H9 (cell line): ENCODE results near the gene TEDDM1. TPM values are rescaled to one million over a fixed set of nuclear protein-coding genes. Genes with fewer than 3 reads are reported as not detected.

Experiments used
- DNase-seq: peaks from one replicate; pipeline ENCODE4 v3.0.0-alpha.2; 2017
- H2AFZ ChIP-seq: one replicate; pipeline ENCODE4 v1.6.1; 2013; ENCODE audit warnings: mild to moderate bottlenecking, low read length, control low read depth, moderate library complexity
- H2AK5ac ChIP-seq: 2 replicates; pipeline ENCODE4 v1.6.1; 2013; ENCODE audit warnings: low read length, control low read depth, mixed read lengths; ENCODE audit not compliant: insufficient read length
- H2BK120ac ChIP-seq: one replicate; pipeline ENCODE4 v1.6.1; 2013; ENCODE audit warnings: low read depth, mild to moderate bottlenecking, low read length, control low read depth, inconsistent platforms; ENCODE audit not compliant: poor library complexity, severe bottlenecking
- H2BK12ac ChIP-seq: 2 replicates; pipeline ENCODE4 v1.6.1; 2013; ENCODE audit warnings: low read length, control low read depth, mixed read lengths, low read depth; ENCODE audit not compliant: insufficient read length
- H2BK15ac ChIP-seq: 2 replicates; pipeline ENCODE4 v1.6.1; 2013; ENCODE audit warnings: low read depth, low read length, control low read depth
- H2BK20ac ChIP-seq: one replicate; pipeline ENCODE4 v1.6.1; 2013; ENCODE audit warnings: low read depth, mild to moderate bottlenecking, low read length, control low read depth, inconsistent platforms; ENCODE audit not compliant: poor library complexity, severe bottlenecking
- H2BK5ac ChIP-seq: 2 replicates; pipeline ENCODE4 v1.6.1; 2013; ENCODE audit warnings: low read length, control low read depth, mixed read lengths; ENCODE audit not compliant: insufficient read length
- H3K14ac ChIP-seq: 2 replicates; pipeline ENCODE4 v1.6.1; 2013; ENCODE audit warnings: low read length, control low read depth; ENCODE audit not compliant: insufficient read depth
- H3K18ac ChIP-seq: 2 replicates; pipeline ENCODE4 v1.6.1; 2013; ENCODE audit warnings: low read depth, mild to moderate bottlenecking, mixed read lengths, low read length, control low read depth; ENCODE audit not compliant: insufficient read length
- H3K23ac ChIP-seq: 2 replicates; pipeline ENCODE4 v1.6.1; 2013; ENCODE audit warnings: low read length, control low read depth, mixed read lengths, low read depth; ENCODE audit not compliant: insufficient read length
- H3K23me2 ChIP-seq: 2 replicates; pipeline ENCODE4 v1.6.1; 2013; ENCODE audit warnings: low read depth, mild to moderate bottlenecking, mixed read lengths, low read length, control low read depth; ENCODE audit not compliant: insufficient read length, poor library complexity, severe bottlenecking
- H3K27ac ChIP-seq: 2 replicates; pipeline ENCODE4 v1.5.1; 2013; ENCODE audit warnings: low read length, control low read depth, mixed read lengths, low read depth; ENCODE audit not compliant: insufficient read length
- H3K27me3 ChIP-seq: 2 replicates; pipeline ENCODE4 v1.6.1; 2013; ENCODE audit warnings: low read length, control low read depth, inconsistent platforms; ENCODE audit not compliant: insufficient read depth
- H3K4ac ChIP-seq: 2 replicates; pipeline ENCODE4 v1.6.1; 2013; ENCODE audit warnings: low read depth, mild to moderate bottlenecking, control low read depth, inconsistent platforms, low read length, moderate library complexity
- H3K4me1 ChIP-seq: 2 replicates; pipeline ENCODE4 v1.6.1; 2013; ENCODE audit warnings: low read length, control low read depth, inconsistent platforms; ENCODE audit not compliant: insufficient read depth
- H3K4me2 ChIP-seq: 2 replicates; pipeline ENCODE4 v1.6.1; 2013; ENCODE audit warnings: low read length, control low read depth, mixed read lengths; ENCODE audit not compliant: insufficient read length, insufficient read depth
- H3K56ac ChIP-seq: 2 replicates; pipeline ENCODE4 v1.6.1; 2013; ENCODE audit warnings: low read depth, mild to moderate bottlenecking, mixed read lengths, low read length, control low read depth; ENCODE audit not compliant: insufficient read length
- H3K79me1 ChIP-seq: 2 replicates; pipeline ENCODE4 v1.6.1; 2013; ENCODE audit warnings: low read depth, mild to moderate bottlenecking, moderate library complexity, low read length, control low read depth, inconsistent platforms; ENCODE audit not compliant: insufficient read depth, poor library complexity, severe bottlenecking
- H3K79me2 ChIP-seq: 2 replicates; pipeline ENCODE4 v1.6.1; 2013; ENCODE audit warnings: low read length, control low read depth, inconsistent platforms; ENCODE audit not compliant: insufficient read depth
- H3K9ac ChIP-seq: 2 replicates; pipeline ENCODE4 v1.6.1; 2013; ENCODE audit warnings: low read length, control low read depth, mixed read lengths; ENCODE audit not compliant: insufficient read length; ENCODE audit errors: extremely low read depth
- H3K9me3 ChIP-seq: one replicate; pipeline ENCODE4 v1.6.1; 2013; ENCODE audit warnings: low read depth, low read length, inconsistent platforms; ENCODE audit not compliant: control insufficient read depth
- H3T11ph ChIP-seq: one replicate; pipeline ENCODE4 v1.6.1; 2013; ENCODE audit warnings: mild to moderate bottlenecking, low read length, control low read depth, inconsistent platforms
- H4K20me1 ChIP-seq: one replicate; pipeline ENCODE4 v1.6.1; 2013; ENCODE audit not compliant: control insufficient read depth, insufficient read length, insufficient read depth
- H4K5ac ChIP-seq: 2 replicates; pipeline ENCODE4 v1.6.1; 2013; ENCODE audit warnings: low read depth, mild to moderate bottlenecking, mixed read lengths, low read length, control low read depth; ENCODE audit not compliant: insufficient read length
- H4K8ac ChIP-seq: replicated peaks from 2 replicates; pipeline ENCODE4 v1.6.1; 2013; ENCODE audit warnings: low read length, control low read depth, mixed read lengths, low read depth; ENCODE audit not compliant: insufficient read length
- H4K91ac ChIP-seq: 2 replicates; pipeline ENCODE4 v1.6.1; 2013; ENCODE audit warnings: low read depth, mild to moderate bottlenecking, moderate library complexity, mixed read lengths, low read length, control low read depth; ENCODE audit not compliant: insufficient read length
- H3K27ac Mint-ChIP-seq, 3 experiments: 2 replicates in 2 of 3; 3 replicates in 1 of 3; pipeline ENCODE4 v1.8.0; 2020 to 2021; ENCODE audit warnings: mixed read lengths in 3 of 3, mild to moderate bottlenecking in 1 of 3, moderate library complexity in 1 of 3
- H3K27me3 Mint-ChIP-seq: 2 replicates; pipeline ENCODE4 v1.8.0; 2021; ENCODE audit warnings: low read depth, mild to moderate bottlenecking, moderate library complexity, mixed read lengths
- H3K36me3 Mint-ChIP-seq, 3 experiments: 2 replicates in 2 of 3; 3 replicates in 1 of 3; pipeline ENCODE4 v1.8.0; 2020 to 2021; ENCODE audit warnings: low read depth in 3 of 3, mixed read lengths in 3 of 3; ENCODE audit not compliant: insufficient read depth in 1 of 3
- H3K4me1 Mint-ChIP-seq, 2 experiments: 2 replicates each; pipeline ENCODE4 v1.8.0; 2020; ENCODE audit warnings: mixed read lengths in 2 of 2
- H3K4me3 Mint-ChIP-seq, 2 experiments: 2 replicates in 1 of 2; 3 replicates in 1 of 2; pipeline ENCODE4 v1.8.0; 2020 to 2021; ENCODE audit warnings: mild to moderate bottlenecking in 2 of 2, mixed read lengths in 2 of 2, moderate library complexity in 1 of 2
- H3K9me3 Mint-ChIP-seq, 2 experiments: 2 replicates in 1 of 2; 3 replicates in 1 of 2; pipeline ENCODE4 v1.8.0; 2020; ENCODE audit warnings: mild to moderate bottlenecking in 2 of 2, mixed read lengths in 2 of 2, moderate library complexity in 1 of 2
- WGBS: extraction: QIAGEN DNeasy Blood & Tissue Kit; methylation state at CpG from one replicate; pipeline ENCODE4 v1.1.7; 2013; ENCODE audit warnings: missing lambda C conversion rate, low lambda C conversion rate, mixed read lengths; ENCODE audit not compliant: insufficient read length; ENCODE audit errors: extremely low coverage; 5-methylcytosine and 5-hydroxymethylcytosine counted together
- total RNA-seq: library from RNA; stranded (reverse); gene quantifications from 2 replicates; pipeline ENCODE4 v1.2.1, GENCODE V29; 2021
- TF ChIP-seq, protein P1 (sequence below): fragments of 200-600 bp; sonication (generic); conservative IDR thresholded peaks from 3 replicates; pipeline ENCODE4 v1.8.0; 2021; ENCODE audit warnings: antibody characterized with exemption, mild to moderate bottlenecking

The TEDDM1 gene
- total RNA-seq, 1 experiment from 2014 or later = not detected

DNA sequence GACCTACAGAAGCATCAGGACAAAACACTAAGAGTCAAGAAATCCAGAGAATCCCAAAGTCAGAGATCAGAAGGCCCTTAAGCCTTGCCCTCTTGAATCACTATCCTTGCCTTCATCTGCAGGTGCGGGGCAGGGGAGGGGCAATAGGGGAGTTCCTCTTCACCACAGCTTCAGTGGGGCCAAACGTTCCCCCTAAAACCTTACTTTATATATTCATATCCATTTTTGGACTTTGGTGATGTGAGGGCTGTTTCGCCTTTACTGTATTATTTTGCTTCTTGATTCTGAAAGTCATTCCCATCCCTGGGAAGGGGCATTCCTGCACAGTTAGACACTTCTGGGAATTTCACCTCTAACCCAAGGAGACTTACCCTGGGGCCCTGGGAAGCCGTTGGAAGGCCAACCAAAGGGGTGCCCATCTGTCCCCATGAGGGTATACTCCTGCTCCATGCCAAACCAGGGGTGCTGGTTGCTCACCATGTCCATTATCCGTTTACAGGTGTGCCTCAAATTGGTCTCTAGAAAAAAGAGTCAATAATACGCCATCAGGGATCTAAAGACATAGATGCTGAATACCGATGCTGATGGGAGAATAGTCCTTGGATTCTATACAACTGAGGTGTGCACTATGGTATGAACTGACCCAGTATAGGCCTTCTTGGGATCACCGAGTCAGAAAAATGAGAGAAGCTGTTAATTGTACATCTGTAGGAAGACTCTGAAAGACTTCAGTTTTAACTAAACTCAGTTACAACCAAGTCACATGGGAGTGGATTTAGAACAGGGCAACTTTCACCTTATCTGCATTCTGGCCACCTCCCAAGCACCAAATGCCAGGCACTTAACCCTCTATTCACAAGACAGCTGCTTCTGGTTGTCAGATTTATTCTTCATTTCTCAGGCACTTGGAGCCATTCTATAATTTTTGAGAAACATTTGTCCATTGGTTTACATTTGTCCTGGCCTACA, 14.3 kb downstream of the TEDDM1 start:
- DNase-seq = no peak
- no peaks in the 10 kb centered on the region for H4K20me1 ChIP-seq
- no peak overlapping the region for H4K8ac ChIP-seq
- TF ChIP-seq, protein P1, sequence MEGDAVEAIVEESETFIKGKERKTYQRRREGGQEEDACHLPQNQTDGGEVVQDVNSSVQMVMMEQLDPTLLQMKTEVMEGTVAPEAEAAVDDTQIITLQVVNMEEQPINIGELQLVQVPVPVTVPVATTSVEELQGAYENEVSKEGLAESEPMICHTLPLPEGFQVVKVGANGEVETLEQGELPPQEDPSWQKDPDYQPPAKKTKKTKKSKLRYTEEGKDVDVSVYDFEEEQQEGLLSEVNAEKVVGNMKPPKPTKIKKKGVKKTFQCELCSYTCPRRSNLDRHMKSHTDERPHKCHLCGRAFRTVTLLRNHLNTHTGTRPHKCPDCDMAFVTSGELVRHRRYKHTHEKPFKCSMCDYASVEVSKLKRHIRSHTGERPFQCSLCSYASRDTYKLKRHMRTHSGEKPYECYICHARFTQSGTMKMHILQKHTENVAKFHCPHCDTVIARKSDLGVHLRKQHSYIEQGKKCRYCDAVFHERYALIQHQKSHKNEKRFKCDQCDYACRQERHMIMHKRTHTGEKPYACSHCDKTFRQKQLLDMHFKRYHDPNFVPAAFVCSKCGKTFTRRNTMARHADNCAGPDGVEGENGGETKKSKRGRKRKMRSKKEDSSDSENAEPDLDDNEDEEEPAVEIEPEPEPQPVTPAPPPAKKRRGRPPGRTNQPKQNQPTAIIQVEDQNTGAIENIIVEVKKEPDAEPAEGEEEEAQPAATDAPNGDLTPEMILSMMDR = no peak
- Mint-ChIP-seq H3K27me3 (peaks cover 2% of the 10 kb centered on the region; the same call in 1 of the 2 replicates), H3K4me1 (peaks cover 10 to 28% of the 10 kb centered on the region in 2 experiments), H3K4me3 (no peak overlapping the region), H3K9me3 (peaks cover 9 to 11% of the 10 kb centered on the region in 2 experiments; a peak in 4 of 5 replicates), H3K27ac (no peak overlapping the region; a peak in 1 of 7 replicates), H3K36me3 (peaks cover 76 to 98% (median 96%) of the 10 kb centered on the region in 3 experiments)
- no peak overlapping the region for H3K14ac ChIP-seq
- no peak overlapping the region for H2BK15ac ChIP-seq
- no peak overlapping the region for H2BK12ac ChIP-seq
- WGBS = no CpG with 5 or more reads among the region's 8 CpGs
- no peak overlapping the region for H2BK20ac ChIP-seq
- no peaks in the 10 kb centered on the region for H3K27me3 ChIP-seq
- peaks cover 5% of the 10 kb centered on the region for H3K79me1 ChIP-seq
- H4K91ac ChIP-seq = no peak overlapping the region
- peaks cover 26% of the 10 kb centered on the region; the same call in 1 of the 2 replicates for H3K79me2 ChIP-seq
- no peak overlapping the region for H3K56ac ChIP-seq
- no peak overlapping the region for H2AK5ac ChIP-seq
- no peak overlapping the region for H3K4me2 ChIP-seq
- H3K27ac ChIP-seq = no peak overlapping the region
- H3K9ac ChIP-seq = no peak overlapping the region
- H4K5ac ChIP-seq = no peak overlapping the region
- H3K18ac ChIP-seq = no peak overlapping the region
- no peaks in the 10 kb centered on the region for H3K9me3 ChIP-seq
- H2AFZ ChIP-seq = no peak overlapping the region
- no peak overlapping the region for H2BK120ac ChIP-seq
- no peak overlapping the region for H3K4ac ChIP-seq
- H3K23ac ChIP-seq = no peak overlapping the region
- H3K4me1 ChIP-seq = no peaks in the 10 kb centered on the region
- no peak overlapping the region for H2BK5ac ChIP-seq
- H3K23me2 ChIP-seq = peaks cover 9% of the 10 kb centered on the region
- H3T11ph ChIP-seq = no peak overlapping the region
